SW480 (cell line): ENCODE data around the gene DOCK2.
"Not testable (repeated sequence)": the region's sequence is repeated elsewhere in the genome, so short reads cannot be mapped to it uniquely, and the experiment has no call there.

ENCODE experiments used
- DNase-seq: peaks from one replicate; pipeline ENCODE4 v3.0.0-alpha.2; 2016; ENCODE audit warnings: low spot score

Gene DOCK2

DNA sequence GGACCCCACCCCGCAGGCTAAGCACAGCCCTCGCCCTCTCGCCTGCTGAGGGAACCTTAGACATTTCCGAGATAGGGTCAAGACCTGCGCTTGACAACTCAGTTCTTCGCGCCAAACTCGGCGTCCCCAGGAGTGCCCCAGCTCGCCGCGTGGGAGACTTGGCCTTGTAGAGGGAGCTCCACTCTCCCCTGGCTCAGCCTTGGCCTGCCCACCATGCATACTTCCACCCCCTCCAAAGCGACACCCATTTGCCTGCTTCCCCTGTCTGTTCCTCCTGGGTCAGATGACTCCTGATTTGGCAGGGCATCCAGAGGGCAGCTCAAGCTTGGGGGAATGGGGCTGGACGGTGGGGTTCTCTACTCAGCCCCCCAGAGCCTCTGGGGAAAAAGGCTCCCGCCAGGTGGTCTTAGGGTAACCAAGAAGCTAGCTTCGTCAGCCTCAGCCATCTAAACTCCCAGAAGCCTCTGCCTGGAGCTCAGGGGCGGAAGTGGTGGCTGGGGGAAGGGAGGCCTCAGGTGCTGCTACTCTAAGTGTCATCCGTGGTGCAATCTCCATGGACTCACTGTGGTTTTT is 560 bp downstream of the DOCK2 start:
- DNase-seq = no peak

DNA sequence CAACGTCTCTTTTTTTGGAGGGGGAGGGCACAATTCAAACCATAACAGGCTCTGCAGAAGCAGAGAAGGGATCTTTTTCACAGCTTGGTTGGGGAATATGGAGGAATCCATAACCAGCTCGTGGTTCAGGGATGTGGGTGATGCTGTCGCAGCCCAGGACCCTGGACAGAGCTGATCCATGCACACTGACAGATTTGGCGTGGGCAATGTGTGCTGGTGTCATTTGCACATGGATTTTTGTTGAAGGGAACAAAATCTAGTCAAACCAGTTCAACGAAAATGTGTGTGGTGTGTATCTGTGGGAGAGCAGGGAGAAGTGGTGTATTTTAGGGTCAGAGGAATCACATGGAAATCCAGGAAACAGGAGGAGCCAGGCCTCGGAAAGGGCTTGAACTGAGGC is 4.2 kb downstream of the DOCK2 start:
- no peak for DNase-seq

GRCh38 chr5:169646856-169647255 is 9.8 kb downstream of the DOCK2 start:
- DNase-seq = no peak

GRCh38 chr5:169647566-169647965 is 10.5 kb downstream of the DOCK2 start:
- no peak for DNase-seq

DNA sequence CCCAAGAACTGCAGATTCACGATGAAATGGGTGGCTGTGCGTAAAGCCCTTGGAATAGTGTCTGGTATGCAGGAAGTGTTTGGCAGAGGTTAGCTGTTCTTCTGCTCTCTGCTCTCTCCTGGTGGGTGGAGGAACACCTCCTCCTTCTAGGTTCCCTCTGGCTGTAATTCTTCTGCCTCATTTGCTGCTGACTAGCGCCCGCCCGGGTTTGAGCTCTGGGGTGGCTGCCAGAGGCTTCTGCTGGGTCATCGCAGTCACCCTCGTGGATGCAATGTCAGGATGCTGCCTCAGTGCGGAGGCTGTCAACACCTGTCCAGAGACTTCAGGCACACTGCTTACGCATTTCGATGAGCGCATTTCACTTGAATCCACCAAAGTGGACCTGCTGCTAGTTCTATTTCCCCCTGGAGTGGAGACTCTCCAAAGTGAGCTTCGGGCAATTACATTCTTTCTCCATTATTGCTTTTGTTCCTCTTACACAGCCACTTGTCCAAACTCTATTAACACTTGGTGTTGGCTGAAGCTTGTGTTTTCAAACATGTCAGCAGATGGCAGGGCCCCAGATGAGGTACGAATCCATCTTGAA is 11.7 kb downstream of the DOCK2 start:
- no peak for DNase-seq

GRCh38 chr5:169649486-169649885 is 12.4 kb downstream of the DOCK2 start:
- DNase-seq = no peak

- no peak for DNase-seq
Observed at GRCh38 chr5:169650701-169651331, 13.7 kb downstream of the DOCK2 start.

GRCh38 chr5:169651526-169651925 is 14.5 kb downstream of the DOCK2 start:
- no peak for DNase-seq

GRCh38 chr5:169652057-169652456 is 15.0 kb downstream of the DOCK2 start:
- no peak for DNase-seq

DNA sequence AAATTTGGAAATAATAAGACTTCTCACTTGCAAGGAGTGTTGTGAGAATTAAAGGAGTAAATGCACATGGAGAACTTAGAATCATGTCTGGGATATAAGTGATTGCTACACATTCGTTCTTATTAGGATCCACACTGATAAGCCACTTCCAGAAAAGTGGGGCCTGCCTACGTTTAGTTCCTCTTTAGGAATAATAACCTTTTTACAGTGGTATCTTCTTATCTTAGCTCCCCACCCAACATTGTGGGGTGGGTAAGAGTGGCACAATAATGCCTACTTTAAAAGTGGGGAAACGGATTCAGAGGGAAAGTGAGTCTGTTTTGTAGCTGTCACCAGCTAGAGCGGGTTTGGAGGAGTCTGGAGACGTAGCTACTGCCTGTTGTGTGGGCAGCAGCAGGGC is 16.0 kb downstream of the DOCK2 start:
- no peak for DNase-seq

DNA sequence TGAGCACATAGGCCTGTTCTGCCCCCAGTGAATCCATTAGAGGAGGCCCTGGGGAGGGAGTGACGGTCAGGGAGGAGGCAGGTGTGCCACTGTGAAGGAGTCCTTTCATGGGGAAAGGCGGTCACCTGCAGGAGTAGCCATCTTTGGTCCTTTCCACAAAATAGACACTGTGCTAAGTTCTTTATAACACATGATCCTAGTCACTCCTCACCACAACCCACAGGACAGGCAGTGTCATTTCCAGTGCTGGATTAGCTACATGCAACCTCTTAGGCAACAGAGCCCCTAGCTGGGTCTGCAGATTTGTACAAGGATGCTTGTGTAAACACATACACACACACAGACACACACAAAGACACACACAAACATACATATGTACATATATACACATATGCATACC is 18.3 kb downstream of the DOCK2 start:
- DNase-seq = no peak

- no peak for DNase-seq
Observed at GRCh38 chr5:169656125-169656901, 19.2 kb downstream of the DOCK2 start.

GRCh38 chr5:169657127-169657526 is 20.1 kb downstream of the DOCK2 start:
- no peak for DNase-seq

DNA sequence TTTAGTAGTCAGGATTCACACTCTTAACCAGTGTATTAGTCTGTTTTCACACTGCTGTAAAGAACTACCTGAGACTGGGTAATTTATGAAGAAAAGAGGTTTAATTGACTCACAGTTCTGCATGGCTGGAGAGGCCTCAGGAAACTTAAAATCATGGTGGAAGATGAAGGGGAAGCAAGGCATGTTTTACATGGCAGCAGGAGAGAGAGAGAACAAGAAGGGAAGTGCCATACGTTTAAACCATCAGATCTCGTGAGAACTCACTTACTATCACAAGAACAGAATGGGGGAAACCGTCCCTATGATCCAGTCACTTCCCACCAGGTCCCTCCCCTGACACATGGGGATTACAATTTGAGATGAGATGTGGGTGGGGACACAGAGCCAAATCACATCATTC is 25.4 kb downstream of the DOCK2 start:
- not testable (repeated sequence) for DNase-seq

DNA sequence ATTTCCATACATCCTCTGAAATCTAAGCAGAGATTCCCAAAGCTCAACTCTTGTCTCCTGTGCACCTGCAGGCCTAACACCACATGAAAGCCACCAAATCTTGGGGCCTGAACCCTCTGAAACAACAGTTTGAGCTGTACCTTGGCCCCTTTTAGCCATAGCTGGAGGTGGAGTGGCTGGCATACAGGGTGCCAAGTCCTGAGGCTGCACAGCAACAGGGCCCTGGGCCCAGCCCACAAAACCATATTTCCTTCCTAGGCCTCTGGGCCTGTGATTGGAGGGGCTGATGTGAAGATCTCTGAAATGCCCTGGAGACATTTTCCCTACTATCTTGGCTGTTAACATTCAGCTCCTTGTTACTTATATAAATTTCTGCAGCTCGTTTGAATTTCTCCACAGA is 26.5 kb downstream of the DOCK2 start:
- DNase-seq = no peak

DNA sequence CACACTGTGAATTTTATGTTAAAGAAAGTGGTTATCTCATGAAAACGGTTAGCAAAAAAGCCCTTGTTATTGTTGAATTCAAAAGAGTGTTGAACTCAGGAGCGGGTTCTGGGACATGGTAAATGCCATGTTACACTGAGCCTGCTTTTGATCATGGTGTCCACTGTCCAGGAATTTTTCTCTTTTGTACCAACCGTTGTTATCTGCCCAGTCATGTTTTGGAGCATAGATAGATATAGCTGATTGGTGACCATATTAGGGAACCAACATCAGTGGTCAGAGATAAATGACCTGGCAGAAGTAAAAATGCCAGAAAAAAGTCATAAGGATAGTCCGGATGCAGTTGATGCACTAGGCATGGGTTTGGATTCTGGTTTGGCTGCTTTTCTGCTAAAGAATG is 29.3 kb downstream of the DOCK2 start:
- no peak for DNase-seq

DNA sequence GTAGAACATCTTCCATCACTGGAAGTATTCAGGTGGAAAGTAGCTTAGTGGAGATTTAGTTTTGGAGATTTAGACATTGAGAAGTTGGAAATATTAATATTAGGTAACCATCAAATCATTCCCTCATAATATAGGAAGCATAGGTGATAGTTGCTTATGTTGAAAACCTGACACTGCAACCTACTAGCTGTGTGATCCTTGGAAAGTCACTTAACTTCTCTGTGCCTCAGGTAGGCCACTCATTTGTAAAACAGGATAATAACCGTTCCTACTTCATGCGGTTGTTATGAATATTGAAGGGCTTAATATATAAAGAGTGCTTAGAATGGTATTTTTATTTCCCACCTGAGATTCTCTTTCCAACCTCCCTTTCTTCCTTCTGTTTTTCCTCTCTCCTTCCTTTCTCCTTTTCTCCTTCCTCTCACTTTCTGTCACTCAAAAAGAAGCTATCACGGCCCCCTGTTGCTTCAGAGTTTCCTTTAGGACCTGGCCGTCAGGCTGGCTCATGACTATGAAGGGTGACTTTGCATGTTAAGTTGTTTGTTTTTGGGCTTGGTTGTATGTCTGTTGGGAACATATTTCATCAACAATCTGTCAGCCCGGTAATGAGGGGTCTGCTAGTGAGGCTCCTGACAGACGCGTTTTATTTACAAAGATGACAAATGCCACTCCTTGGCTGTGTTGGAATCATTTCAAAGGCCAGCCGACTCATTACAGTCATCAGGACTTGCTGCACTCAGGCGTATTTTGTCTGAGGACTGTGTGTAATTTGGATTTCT is 31.0 kb downstream of the DOCK2 start:
- DNase-seq = peak; percentile 33

GRCh38 chr5:169668732-169669131 is 31.7 kb downstream of the DOCK2 start:
- no peak for DNase-seq

- no peak for DNase-seq
Observed at GRCh38 chr5:169670769-169671525, 33.9 kb downstream of the DOCK2 start.

- no peak for DNase-seq
Observed at GRCh38 chr5:169682026-169682425, 45.0 kb downstream of the DOCK2 start.

DNA sequence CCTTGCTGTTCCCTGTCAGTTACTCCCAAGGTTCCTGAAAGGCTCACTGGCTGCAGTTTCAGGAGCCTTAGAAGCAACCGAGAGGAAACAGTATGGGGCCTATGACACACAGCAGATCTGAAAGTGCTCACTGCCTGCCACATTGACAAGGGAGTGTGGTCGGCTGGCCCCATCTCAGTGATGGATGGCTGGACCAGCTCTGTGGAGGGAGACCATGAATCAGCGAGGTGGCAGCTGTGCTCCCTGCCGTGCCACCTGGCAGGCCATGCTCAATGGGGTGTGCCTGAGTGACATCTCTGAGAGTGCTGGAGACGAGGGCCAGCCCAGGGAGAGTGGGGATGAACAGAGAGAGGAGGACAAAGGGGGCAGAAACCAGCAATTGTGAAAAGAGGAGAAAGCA is 49.1 kb downstream of the DOCK2 start:
- no peak for DNase-seq

- no peak for DNase-seq
Observed at GRCh38 chr5:169688106-169688505, 51.0 kb downstream of the DOCK2 start.
